IMR-90 (cell line): ENCODE data around the gene SNX30. TPM values are rescaled to one million over a fixed set of nuclear protein-coding genes. Genes with fewer than 3 reads are reported as not detected.

ENCODE experiments used
- ATAC-seq: fragments of 200-7000 bp; cut with Tn5 transposase; 2 replicates; pipeline ENCODE4 v1.9.1; 2020; ENCODE audit warnings: low read depth, mild to moderate bottlenecking, moderate library complexity
- BruUV-seq: library from RNA; stranded (reverse); fragments of 400-500 nt; replicated peaks from 2 replicates; lab custom pipeline; 2021; lab: Mats Ljungman, UMichigan
- CTCF ChIA-PET: fragments of 300-600 bp; formaldehyde crosslinking; extraction: SDS; loops from one replicate; lab custom pipeline; 2021; ENCODE audit warnings: antibody characterized with exemption; lab: Yijun Ruan, JAX
- POLR2A ChIA-PET: fragments of 300-600 bp; sonication (Branson Sonifier 250); formaldehyde crosslinking; loops from one replicate; lab custom pipeline; 2022; ENCODE audit warnings: antibody characterized with exemption; ENCODE audit not compliant: unreplicated experiment; lab: Charles Lee
- DNase-seq: peaks from one replicate; pipeline ENCODE4 v3.0.0; 2013
- H2AFZ ChIP-seq: replicated peaks from 2 replicates; pipeline ENCODE3; 2013; ENCODE audit warnings: low read length, mild to moderate bottlenecking; ENCODE audit not compliant: poor library complexity
- H2AK5ac ChIP-seq: 2 replicates; pipeline ENCODE4 v1.6.1; 2013; ENCODE audit warnings: low read depth, low read length, inconsistent platforms
- H2AK9ac ChIP-seq: replicated peaks from 2 replicates; pipeline ENCODE3; 2013; ENCODE audit warnings: mild to moderate bottlenecking, low read depth, low read length, moderate library complexity; ENCODE audit not compliant: poor library complexity
- H2BK120ac ChIP-seq: 2 replicates; pipeline ENCODE4 v1.6.1; 2013; ENCODE audit warnings: low read depth, low read length, inconsistent platforms
- H2BK15ac ChIP-seq: 3 replicates; pipeline ENCODE4 v1.6.1; 2013; ENCODE audit warnings: low read depth, low read length, inconsistent platforms
- H2BK20ac ChIP-seq: 2 replicates; pipeline ENCODE4 v1.6.1; 2013; ENCODE audit warnings: low read depth, mild to moderate bottlenecking, inconsistent platforms, low read length, moderate library complexity
- H2BK5ac ChIP-seq: 2 replicates; pipeline ENCODE4 v1.6.1; 2013; ENCODE audit warnings: mild to moderate bottlenecking, low read depth, low read length, inconsistent platforms; ENCODE audit not compliant: poor library complexity, severe bottlenecking
- H3K14ac ChIP-seq: replicated peaks from 2 replicates; pipeline ENCODE4 v1.6.1; 2013; ENCODE audit warnings: low read depth, low read length, inconsistent platforms
- H3K18ac ChIP-seq: 2 replicates; pipeline ENCODE4 v1.6.1; 2013; ENCODE audit warnings: low read depth, low read length, control low read depth
- H3K23ac ChIP-seq: 2 replicates; pipeline ENCODE4 v1.6.1; 2013; ENCODE audit warnings: low read depth, low read length, inconsistent platforms
- H3K27ac ChIP-seq: 2 replicates; pipeline ENCODE4 v1.5.1; 2013; ENCODE audit warnings: mild to moderate bottlenecking, control low read depth, low read length; ENCODE audit not compliant: insufficient read depth
- H3K27me3 ChIP-seq: 2 replicates; pipeline ENCODE4 v1.6.1; 2013; ENCODE audit warnings: low read length; ENCODE audit not compliant: control insufficient read depth, insufficient read depth
- H3K36me3 ChIP-seq: 2 replicates; pipeline ENCODE4 v1.6.1; 2013; ENCODE audit warnings: low read length, mixed read lengths; ENCODE audit not compliant: control insufficient read depth, insufficient read depth
- H3K4ac ChIP-seq: 2 replicates; pipeline ENCODE4 v1.6.1; 2013; ENCODE audit warnings: low read depth, low read length, inconsistent platforms
- H3K4me1 ChIP-seq: 2 replicates; pipeline ENCODE4 v1.6.1; 2013; ENCODE audit warnings: low read length, mixed read lengths; ENCODE audit not compliant: control insufficient read depth, insufficient read depth
- H3K4me2 ChIP-seq: 2 replicates; pipeline ENCODE4 v1.6.1; 2013; ENCODE audit warnings: low read depth, mild to moderate bottlenecking, control low read depth, low read length, moderate library complexity
- H3K4me3 ChIP-seq: 2 replicates; pipeline ENCODE4 v1.5.1; 2013; ENCODE audit warnings: low read depth, mild to moderate bottlenecking, control low read depth, low read length, moderate library complexity; ENCODE audit not compliant: insufficient read depth
- H3K56ac ChIP-seq: 2 replicates; pipeline ENCODE4 v1.6.1; 2013; ENCODE audit warnings: low read length, inconsistent platforms; ENCODE audit not compliant: insufficient read depth; ENCODE audit errors: extremely low read depth
- H3K79me1 ChIP-seq, 2 experiments: 2 replicates each; pipeline ENCODE4 v1.6.1; 2013; ENCODE audit warnings: low read length in 2 of 2, inconsistent platforms in 1 of 2, low read depth in 1 of 2
- H3K9ac ChIP-seq: 2 replicates; pipeline ENCODE4 v1.6.1; 2013; ENCODE audit warnings: low read depth, low read length, control low read depth
- H3K9me1 ChIP-seq: 2 replicates; pipeline ENCODE4 v1.6.1; 2013; ENCODE audit warnings: low read length, inconsistent platforms; ENCODE audit not compliant: insufficient read depth
- H3K9me3 ChIP-seq: 2 replicates; pipeline ENCODE4 v1.6.1; 2013; ENCODE audit warnings: low read length; ENCODE audit not compliant: control insufficient read depth, insufficient read depth
- H4K20me1 ChIP-seq: 2 replicates; pipeline ENCODE4 v1.6.1; 2013; ENCODE audit warnings: low read length, inconsistent platforms; ENCODE audit not compliant: insufficient read depth
- H4K5ac ChIP-seq: 2 replicates; pipeline ENCODE4 v1.6.1; 2013; ENCODE audit warnings: mild to moderate bottlenecking, low read depth, low read length, control low read depth
- H4K8ac ChIP-seq, 2 experiments: 2 replicates each; pipeline ENCODE4 v1.6.1; 2013; ENCODE audit warnings: low read depth in 2 of 2, low read length in 2 of 2, control low read depth in 1 of 2, inconsistent platforms in 1 of 2
- H4K91ac ChIP-seq: 2 replicates; pipeline ENCODE4 v1.6.1; 2013; ENCODE audit warnings: low read depth, low read length, inconsistent platforms; ENCODE audit not compliant: insufficient read depth
- BHLHE40 ChIP-seq: fragments of 150-350 bp; IDR thresholded peaks from 2 replicates; pipeline ENCODE4 v1.6.1; 2016; ENCODE audit warnings: mild to moderate bottlenecking, low read depth, low read length
- ELK1 ChIP-seq: fragments of 150-350 bp; IDR thresholded peaks from 2 replicates; pipeline ENCODE4 v1.6.1; 2016; ENCODE audit warnings: low read depth, mild to moderate bottlenecking, low read length, moderate library complexity, borderline replicate concordance
- MXI1 ChIP-seq: IDR thresholded peaks from 2 replicates; pipeline ENCODE4 v1.6.1; 2012; ENCODE audit warnings: low read depth, mild to moderate bottlenecking, low read length, moderate library complexity, borderline replicate concordance
- RAD21 ChIP-seq: IDR thresholded peaks from 2 replicates; pipeline ENCODE4 v1.6.1; 2012; ENCODE audit warnings: low read length, improper control_type of control experiment
- RCOR1 ChIP-seq: IDR thresholded peaks from 2 replicates; pipeline ENCODE4 v1.6.1; 2012; ENCODE audit warnings: mild to moderate bottlenecking, low read length, improper control_type of control experiment; ENCODE audit not compliant: insufficient replicate concordance
- RFX5 ChIP-seq: IDR thresholded peaks from 2 replicates; pipeline ENCODE4 v1.8.0; 2012; ENCODE audit warnings: low read depth, mild to moderate bottlenecking, low read length, moderate library complexity
- SMC3 ChIP-seq: fragments of 150-350 bp; IDR thresholded peaks from 2 replicates; pipeline ENCODE4 v1.6.1; 2016; ENCODE audit warnings: low read depth, mild to moderate bottlenecking, antibody characterized with exemption, low read length, moderate library complexity
- WGBS, 2 experiments: methylation state at CpG; one replicate each; pipeline versions ENCODE4 v1.1.5 to v1.1.7; 2013; ENCODE audit warnings: missing lambda C conversion rate in 2 of 2; ENCODE audit not compliant: insufficient read length in 1 of 2; ENCODE audit errors: extremely low coverage in 2 of 2; 5-methylcytosine and 5-hydroxymethylcytosine counted together
- dilution Hi-C: fragments of 300-500 bp; cut with HindIII; formaldehyde crosslinking; loops from one replicate; pipeline ENCODE4 v1.14.3; 2018; ENCODE audit warnings: low sequenced_read_pairs; ENCODE audit not compliant: unreplicated experiment
- in situ Hi-C: fragments of 300-500 bp; cut with MboI; formaldehyde crosslinking; loops from 3 replicates; pipeline ENCODE4 v1.14.3; 2019; ENCODE audit warnings: low sequenced_read_pairs, inconsistent platforms, mixed read lengths
- intact Hi-C: fragments of 100-400 bp; cut with micrococcal nuclease; formaldehyde crosslinking; loops from 2 replicates; pipeline ENCODE4 v1.10.0; 2022
- polyA plus RNA-seq, 3 experiments: library from polyadenylated mRNA; depleted of rRNA; stranded (reverse); fragments of >200 nt; gene quantifications; 2 replicates each; pipeline ENCODE4 v1.2.3, GENCODE V29; 2012; ENCODE audit warnings: low replicate concordance in 1 of 3
- total RNA-seq: library from RNA; depleted of rRNA; stranded (reverse); fragments of >200 nt; gene quantifications from 2 replicates; pipeline ENCODE4 v1.2.3, GENCODE V29; 2012

The SNX30 gene
- total and polyA plus RNA-seq, 2 of the 4 experiments (the other 2 are of a cell fraction): 8.0 to 18.8 TPM

DNA sequence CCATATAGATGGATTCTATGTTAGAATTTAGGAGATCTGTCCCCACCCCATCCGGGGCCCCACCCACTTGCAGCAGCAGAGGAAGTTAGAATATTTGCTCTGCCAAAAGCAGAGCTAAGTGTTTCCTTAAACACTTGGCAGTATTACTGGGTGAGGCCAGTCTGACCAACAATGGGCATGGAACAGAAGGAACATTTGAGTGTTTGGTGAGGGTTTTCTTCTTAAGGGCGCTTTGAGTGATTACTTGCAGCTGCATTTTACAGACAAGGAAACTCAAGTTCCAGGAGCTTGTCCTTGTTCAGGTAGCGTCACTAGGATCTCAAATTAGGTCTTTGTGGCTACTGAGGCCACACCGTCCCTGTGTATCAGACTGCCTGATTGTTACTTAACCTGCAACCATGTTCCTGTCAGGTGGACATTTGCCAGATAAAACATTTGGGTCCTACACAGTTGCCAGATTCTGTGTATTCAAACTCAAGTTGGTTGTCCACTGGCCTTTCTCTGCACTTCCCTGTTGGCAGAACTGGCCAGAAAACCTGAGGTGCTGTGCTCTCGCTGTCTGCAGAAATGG, 80.8 kb downstream of the SNX30 start:
- Histone ChIP-seq H2AFZ (no peak overlapping the region), H3K9me3 (no peaks in the 10 kb centered on the region), H3K9me1 (0 out of 2 replicates have a peak, but pooled peaks cover 3% of the 10 kb centered on the region), H3K14ac (no peak overlapping the region), H4K5ac (no peak overlapping the region), H4K91ac (no peak overlapping the region), H3K27ac (no peak overlapping the region), H2BK20ac (no peak overlapping the region), H3K79me1 (no peaks in the 10 kb centered on the region; a peak in 1 of 4 replicates), H3K27me3 (no peaks in the 10 kb centered on the region), H3K4ac (no peak overlapping the region), H2BK120ac (no peak overlapping the region), H4K20me1 (no peaks in the 10 kb centered on the region), H2BK15ac (no peak overlapping the region), H3K36me3 (peaks cover 7% of the 10 kb centered on the region), H3K9ac (no peak overlapping the region), H4K8ac (no peak overlapping the region), H3K4me1 (no peaks in the 10 kb centered on the region), H3K4me3 (no peak overlapping the region), H3K23ac (no peak overlapping the region), H3K18ac (no peak overlapping the region), H3K4me2 (no peak overlapping the region), H3K56ac (no peak overlapping the region), H2BK5ac (no peak overlapping the region), H2AK5ac (no peak overlapping the region), H2AK9ac (no peak overlapping the region)
- no TSS peak for BruUV-seq
- TF ChIP-seq RAD21: no peak
- TF ChIP-seq SMC3: no peak
- TF ChIP-seq ELK1: no peak
- no peak for TF ChIP-seq BHLHE40
- TF ChIP-seq RFX5: no peak
- no peak for TF ChIP-seq MXI1
- no peak for TF ChIP-seq RCOR1
- dilution Hi-C loops (no loop called here), intact Hi-C loops (no loop called here), in situ Hi-C loops (no loop called here)
- DNase-seq (no peak), ATAC-seq (no peak)
- CTCF ChIA-PET: interaction anchor here (0.5 to 1.0 kb wide), 2 partner anchors 12 to 525 kb away, joined by 3 read pairs; no protein-coding TSS in a partner anchor
- WGBS, 2 experiments: 83% methylated on average over 2 of the region's 5 CpGs; no CpG with 5 or more reads in 1 of the 2 experiments
- POLR2A ChIA-PET: no interaction called here
